HL-60/S4 treated with retinoic acid at 250 ng/mL for 4 days and 3 days (cell line): ENCODE results near the gene CDHR2.
"Not testable (repeated sequence)": the region's sequence is repeated elsewhere in the genome, so short reads cannot be mapped to it uniquely, and the experiment has no call there.

Experiments
- in situ Hi-C: fragments of 300-500 bp; cut with MboI; formaldehyde crosslinking; loops from 2 replicates; pipeline ENCODE4 v1.7.0; 2022; ENCODE audit warnings: low sequenced_read_pairs

The CDHR2 gene

DNA sequence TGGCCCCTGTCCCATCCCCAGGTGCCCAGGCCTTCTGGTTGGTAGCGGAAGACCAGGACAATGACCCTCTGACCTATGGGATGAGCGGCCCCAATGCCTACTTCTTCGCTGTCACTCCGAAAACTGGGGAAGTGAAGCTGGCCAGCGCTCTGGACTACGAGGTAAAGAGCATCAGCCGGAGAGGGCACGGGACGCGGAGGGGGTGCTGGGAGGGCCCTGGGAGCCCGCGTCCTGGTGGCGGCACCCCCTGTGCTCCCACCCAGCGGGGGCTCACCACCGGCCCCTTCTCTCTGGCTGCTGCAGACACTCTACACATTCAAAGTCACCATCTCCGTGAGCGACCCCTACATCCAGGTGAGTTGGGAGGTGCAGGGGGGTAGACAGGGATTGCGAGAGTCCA is 19.5 kb downstream of the CDHR2 start:
- in situ Hi-C loops, result no loop called here

DNA sequence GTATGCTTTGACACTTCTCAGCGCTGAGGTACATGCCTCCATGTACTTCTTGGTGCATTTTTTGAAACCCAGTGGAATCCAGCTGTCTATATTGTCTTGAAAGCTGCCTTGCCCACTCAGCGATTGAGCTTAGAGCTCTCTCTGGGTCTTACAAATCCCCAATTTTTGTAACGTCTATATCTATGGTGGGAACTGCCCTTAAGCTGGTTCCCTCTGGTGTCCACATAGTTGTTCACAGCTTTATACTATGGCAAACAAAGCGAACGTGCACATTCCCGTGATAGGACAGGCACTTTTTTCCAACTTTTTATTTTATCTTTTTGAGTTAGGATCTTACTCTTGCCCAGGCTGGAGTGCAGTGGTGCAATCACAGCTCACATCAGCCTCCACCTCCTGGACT is 20.9 kb downstream of the CDHR2 start:
- in situ Hi-C loops, result no loop called here

DNA sequence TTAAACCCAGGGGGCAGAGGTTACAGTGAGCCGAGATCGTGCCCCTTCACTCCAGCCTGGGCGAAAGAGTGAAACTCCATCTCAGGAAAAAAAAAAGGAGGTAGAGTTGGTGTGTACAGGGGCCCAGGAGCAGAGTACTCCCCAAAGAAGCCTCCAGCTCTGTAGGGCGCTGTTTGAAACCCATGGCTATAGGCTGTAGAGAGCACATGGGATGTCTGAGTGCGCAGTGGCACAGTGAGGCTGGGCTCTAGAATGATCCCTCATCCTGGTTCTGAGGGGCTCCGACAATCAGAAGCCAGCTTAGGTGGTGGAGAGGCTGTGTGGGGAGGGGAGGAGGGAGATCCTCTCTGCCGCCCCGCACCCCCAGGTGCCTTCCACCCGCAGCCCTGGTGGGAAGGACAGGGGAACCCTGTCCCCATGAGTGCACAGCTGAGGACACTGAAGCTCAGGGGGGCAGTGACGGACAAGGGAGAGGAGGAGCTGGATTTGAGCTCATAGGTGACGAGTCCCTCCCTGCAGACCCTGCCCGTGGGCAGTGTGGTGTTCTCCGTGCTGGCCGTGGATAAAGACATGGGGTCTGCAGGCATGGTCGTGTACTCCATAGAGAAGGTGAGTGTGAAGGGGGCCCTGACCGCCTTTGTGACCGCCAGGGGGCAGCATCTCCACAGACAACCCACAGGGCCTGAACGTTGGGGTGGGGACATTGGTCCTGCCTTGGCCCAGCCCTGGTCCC is 24.6 kb downstream of the CDHR2 start:
- in situ Hi-C loops, result no loop called here

DNA sequence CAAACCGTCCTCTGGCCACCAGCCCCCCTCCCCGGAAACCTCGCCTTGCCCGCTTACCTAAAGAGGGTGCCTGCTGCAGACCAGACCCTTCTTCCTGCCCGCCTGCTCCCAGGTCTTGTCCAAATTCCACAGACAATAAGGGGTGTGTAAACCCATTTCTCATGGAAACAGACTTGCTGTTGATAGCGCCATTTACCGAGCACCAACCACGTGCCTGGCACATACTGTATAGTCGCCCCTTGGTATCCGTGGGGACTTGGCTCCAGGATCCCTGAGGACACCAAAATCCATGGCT is 25.1 kb downstream of the CDHR2 start:
- in situ Hi-C loops, result no loop called here

DNA sequence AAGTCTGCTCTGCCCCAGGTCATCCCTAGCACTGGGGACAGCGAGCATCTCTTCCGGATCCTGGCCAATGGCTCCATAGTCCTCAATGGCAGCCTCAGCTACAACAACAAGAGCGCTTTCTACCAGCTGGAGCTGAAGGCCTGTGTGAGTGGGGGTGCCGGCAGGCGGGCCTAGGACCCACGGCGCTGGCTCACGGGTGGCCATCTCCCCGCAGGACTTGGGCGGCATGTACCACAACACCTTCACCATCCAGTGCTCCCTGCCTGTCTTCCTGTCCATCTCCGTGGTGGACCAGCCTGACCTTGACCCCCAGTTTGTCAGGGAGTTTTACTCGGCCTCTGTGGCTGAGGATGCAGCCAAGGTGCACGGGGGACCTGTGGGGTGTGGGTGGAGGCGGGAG is 25.9 kb downstream of the CDHR2 start:
- in situ Hi-C loops, result no loop called here

DNA sequence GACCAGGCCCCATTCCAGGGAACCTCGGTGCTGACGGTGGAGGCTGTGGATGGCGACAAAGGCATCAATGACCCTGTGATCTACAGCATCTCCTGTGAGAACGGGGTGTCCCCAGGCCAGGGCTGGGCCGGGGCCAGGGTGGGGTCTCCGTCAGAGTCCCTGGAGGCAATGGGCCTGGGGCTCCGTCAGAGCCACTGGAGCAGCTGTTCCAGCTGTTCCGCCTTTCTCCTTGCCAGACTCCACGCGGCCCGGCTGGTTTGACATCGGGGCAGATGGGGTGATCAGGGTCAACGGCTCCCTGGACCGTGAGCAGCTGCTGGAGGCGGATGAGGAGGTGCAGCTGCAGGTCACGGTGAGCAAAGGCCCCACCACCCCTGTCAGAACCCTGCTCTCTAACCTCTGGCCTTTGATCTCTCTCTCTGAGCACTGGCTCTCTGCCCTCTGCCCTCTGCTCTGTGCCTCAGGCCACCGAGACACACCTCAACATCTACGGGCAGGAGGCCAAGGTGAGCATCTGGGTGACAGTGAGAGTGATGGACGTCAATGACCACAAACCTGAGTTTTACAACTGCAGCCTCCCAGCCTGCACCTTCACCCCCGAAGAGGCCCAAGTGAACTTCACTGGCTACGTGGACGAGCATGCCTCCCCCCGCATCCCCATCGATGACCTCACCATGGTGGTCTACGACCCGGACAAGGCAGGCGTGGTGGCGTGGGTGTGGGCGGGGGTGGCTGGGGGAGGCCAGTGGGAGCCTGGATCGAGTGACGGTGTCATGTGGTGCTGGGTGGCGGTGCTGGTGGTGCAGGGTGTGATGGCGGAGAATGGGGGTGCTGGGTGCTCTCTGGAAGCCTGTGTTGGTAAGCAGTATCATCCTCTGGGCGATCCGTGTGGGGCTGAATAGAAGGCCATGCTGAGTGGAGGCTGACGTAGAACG is 26.6 kb downstream of the CDHR2 start:
- in situ Hi-C loops, result no loop called here

DNA sequence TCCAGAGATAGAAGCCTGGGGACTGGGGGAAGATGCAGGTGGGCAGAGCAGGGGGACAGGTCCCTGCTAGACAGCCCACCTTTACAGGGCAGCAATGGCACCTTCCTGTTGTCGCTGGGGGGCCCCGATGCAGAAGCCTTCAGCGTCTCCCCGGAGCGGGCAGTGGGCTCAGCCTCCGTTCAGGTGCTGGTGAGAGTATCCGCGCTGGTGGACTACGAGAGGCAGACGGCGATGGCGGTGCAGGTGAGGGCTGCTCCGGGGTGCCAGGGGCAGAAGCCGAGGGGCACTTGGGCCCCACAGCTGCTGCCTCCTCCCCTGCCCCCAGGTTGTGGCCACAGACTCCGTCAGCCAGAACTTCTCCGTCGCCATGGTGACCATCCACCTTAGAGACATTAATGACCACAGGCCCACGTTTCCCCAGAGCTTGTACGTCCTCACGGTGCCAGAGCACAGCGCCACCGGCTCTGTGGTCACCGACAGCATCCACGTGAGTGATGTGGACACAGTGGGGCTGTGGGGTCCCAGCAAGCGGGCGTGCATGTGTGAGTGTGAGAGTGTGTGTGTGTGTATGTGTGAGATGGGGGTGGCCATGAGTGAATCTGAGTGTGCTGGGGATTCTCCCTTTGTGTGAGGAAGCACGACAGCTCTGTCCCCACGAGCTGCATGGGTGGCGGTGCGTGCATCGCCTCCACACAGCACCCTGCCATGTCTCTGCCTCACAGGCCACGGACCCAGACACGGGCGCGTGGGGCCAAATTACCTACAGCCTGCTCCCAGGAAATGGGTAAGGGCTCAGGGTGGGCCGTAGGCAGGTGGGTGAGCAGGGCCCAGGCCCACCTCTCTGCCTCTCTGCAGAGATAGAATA is 28.4 kb downstream of the CDHR2 start:
- in situ Hi-C loops, result no loop called here

DNA sequence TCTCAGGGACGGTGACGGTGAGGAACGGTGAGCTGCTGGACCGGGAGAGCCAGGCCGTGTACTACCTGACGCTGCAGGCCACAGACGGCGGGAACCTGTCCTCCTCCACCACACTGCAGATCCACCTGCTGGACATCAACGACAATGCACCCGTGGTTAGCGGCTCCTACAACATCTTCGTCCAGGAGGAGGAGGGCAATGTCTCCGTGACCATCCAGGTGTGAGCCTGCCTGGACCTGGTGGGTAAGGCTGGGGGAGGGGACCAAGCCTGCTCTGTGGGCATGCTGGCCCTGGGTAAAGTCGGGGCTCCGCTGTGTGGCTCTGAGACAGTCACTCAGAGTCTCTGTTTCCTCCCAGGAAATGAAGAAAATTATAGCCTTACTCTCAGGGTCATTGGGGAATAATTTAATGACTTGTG is 29.3 kb downstream of the CDHR2 start:
- in situ Hi-C loops, result no loop called here

DNA sequence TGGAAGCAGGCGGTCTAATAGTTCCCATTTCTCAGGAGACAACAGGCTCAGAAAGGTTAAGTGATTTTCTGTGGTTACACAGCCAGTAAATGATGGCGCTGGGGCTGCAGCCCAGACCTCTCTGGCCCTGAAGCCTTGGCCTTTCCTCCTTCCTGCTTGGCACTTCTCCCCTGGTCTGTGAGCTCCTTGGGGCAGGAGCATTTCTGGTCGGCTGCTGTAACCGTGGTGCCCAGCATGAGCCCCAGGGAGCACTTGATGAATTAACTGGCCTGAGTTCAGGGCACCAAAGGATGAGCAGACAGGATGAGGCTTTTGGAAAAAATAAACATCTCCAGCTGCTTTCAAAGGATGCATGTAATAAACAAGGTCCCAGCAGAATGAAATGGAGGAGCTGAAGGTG is 30.2 kb downstream of the CDHR2 start:
- in situ Hi-C loops, result no loop called here

DNA sequence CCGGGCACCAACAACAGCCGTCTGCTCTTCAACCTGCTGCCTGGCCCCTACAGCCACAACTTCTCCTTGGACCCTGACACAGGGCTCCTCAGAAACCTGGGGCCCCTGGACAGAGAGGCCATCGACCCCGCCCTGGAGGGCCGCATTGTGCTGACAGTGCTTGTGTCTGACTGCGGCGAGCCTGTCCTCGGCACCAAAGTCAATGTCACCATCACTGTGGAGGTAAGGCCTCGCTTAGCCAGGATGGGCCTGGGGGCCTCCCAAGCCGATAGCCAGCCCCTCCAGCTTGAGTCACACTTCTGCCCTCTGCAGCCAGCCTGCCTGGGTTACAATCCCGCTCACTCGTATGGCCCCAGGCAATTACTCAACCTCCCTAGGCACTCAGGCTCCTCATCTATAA is 32.2 kb downstream of the CDHR2 start:
- in situ Hi-C loops, result no loop called here

DNA sequence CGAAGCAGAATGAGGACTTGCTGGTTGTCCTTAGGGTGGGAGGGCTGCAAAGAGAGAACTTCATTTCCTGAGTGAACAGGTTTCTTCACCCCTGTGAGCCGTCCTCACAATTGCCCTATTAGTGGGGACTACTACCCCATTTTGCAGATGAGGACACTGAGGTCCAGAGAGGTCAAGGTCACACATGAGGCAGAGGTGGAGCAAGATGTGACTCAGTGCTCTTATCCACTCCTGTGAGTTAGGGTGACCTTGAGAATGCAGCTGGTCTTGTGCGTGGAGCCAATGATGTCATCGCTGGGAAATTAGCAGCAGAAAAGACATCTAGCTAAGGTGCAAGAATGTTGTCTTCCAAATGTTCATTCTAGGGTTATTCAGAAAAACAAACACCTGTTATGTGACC is 33.9 kb downstream of the CDHR2 start:
- in situ Hi-C loops, result no loop called here

DNA sequence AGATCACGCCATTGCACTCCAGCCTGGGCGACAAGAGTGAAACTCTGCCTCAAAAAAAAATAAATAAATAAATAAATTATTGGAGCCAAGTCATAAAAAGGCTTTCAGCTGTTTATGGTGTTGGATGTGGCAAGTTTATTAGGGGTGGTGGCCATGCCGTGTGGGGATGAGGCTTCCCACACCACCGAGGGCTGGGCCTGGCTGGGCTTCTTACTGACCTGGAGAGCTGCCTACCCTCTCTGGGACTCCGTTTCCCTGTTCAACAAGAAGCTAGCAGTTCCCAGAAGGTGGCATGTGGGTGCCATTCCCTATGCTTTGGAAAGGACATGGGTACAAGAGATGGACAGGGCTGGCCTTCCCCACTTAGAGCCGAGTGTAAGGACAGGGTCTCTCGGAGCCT is 38.3 kb downstream of the CDHR2 start:
- in situ Hi-C loops, result no loop called here

DNA sequence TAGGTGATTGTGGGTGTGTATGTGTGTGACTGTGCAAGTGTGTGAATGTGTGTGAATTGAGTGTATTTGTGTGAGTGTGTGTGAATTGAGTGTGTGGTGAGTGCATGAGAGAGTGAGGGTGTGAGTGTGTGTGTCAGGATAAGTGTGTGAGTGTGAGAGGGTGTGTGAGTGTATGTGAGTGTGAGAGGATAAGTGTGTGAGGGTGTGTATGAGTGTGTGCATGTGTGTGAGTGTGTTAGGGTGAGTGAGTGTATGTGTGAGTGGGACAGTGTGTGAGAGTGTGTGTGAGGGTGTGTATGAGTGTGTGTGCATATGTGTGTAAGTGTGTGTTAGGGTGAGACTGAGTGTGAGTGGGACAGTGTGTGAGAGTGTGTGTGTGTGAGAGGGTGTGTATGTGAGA is 39.2 kb downstream of the CDHR2 start:
- in situ Hi-C loops, result no loop called here

DNA sequence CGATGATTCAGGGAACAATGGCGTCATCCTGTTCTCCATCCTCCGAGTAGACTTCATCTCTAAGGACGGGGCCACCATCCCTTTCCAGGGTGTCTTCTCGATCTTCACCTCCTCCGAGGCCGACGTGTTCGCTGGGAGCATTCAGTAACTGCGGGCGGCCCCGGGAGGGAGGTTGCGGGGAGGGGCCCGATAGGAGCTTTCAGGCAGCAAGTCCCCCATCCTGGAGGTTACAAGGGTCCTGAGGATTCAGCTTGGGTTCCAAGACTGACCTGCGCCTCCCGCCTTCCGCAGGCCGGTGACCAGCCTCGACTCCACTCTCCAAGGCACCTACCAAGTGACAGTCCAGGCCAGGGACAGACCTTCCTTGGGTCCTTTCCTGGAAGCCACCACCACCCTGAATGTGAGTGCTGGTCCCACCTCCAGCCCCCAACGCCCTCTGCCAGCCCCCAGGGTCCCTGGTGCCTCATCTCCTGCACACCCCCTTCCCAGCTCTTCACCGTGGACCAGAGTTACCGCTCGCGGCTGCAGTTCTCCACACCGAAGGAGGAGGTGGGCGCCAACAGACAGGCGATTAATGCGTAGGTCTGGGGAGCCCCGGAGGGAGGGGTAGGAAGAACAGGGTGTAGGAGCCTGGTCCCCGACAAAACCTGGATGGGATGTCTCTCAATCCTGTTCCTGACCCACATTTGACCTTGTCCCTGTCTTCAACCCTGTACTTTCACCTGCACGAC is 40.1 kb downstream of the CDHR2 start:
- in situ Hi-C loops, result no loop called here

DNA sequence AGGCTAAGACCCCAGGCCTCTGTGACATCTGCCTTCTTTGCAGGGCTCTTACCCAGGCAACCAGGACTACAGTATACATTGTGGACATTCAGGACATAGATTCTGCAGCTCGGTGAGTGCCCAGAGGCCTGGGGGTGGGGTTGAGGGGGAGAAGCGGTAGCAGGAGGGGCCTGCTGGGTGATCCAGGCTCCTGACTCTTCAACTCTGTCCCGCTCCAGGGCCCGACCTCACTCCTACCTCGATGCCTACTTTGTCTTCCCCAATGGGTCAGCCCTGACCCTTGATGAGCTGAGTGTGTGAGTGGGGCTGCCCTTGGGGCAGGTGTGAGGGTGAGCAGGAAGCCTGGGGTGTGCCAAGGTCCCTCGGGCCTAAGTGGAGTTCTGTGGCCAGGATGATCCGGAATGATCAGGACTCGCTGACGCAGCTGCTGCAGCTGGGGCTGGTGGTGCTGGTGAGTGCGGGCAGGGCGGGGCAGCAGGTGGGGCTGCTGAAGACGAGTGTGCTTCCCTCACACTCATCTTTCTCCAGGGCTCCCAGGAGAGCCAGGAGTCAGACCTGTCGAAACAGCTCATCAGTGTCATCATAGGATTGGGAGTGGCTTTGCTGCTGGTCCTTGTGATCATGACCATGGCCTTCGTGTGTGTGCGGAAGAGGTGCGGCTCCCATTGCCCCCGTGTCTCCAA is 41.0 kb downstream of the CDHR2 start:
- in situ Hi-C loops, result no loop called here

DNA sequence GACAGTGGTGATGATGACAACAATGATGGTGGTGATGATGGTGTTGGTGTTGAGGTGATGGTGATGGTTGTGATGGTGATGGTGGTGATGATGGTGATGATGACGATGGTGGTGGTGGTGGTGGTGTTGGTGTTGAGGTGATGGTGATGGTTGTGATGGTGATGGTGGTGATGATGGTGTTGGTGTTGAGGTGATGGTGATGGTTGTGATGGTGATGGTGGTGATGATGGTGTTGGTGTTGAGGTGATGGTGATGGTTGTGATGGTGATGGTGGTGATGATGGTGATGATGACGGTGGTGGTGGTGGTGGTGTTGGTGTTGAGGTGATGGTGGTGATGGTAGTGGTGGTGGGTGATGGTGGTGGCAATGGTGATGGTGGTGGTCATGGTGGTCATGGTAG is 42.5 kb downstream of the CDHR2 start:
- in situ Hi-C loops, result not testable (repeated sequence)

DNA sequence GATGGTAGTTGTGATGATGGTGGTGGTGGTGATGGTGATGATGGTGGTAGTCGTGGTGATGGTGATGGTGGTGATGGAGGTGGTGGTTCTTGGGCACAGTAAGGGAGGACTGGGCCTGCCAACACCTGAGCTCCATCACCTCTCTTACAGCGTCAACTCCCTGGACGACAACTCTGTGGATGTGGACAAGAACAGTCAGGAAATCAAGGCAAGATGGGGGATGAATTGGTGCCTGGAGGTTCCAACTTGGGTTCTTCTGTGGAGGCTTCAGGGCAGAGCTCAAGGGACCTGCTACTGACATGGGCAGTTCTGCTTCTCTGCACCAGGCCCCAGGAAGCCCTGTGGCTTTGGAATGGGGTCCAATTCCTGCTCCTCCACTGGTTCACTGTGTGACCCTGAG is 43.4 kb downstream of the CDHR2 start:
- in situ Hi-C loops, result no loop called here

DNA sequence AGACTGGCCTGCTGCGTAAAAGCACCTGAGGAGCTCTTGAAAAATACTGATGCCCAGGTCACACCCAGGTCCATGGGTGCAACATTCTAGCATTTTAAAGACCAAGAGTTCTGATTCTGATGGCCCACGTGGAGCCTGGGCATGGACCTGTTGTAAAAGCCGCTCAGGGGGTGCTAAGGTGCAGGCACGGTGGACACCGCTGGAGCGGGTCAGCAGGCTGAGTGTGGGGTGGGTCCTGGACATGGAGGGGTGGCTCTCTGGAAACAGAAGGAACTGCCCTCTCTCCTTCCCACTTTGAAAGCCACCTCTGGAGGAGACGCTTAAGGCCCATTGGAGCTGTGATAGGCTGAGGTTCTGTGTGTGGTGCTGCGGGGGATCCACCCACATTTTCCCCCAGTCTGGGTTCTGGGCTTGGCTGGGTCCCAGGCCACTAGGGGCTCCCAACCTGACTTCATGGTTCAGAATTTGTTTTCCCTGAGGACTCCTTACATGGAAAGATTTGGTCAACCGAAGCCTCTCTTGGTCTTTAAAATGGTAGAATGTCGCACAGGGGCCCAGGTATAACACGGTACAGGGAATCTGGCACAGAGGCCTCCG is 44.2 kb downstream of the CDHR2 start:
- in situ Hi-C loops, result no loop called here

DNA sequence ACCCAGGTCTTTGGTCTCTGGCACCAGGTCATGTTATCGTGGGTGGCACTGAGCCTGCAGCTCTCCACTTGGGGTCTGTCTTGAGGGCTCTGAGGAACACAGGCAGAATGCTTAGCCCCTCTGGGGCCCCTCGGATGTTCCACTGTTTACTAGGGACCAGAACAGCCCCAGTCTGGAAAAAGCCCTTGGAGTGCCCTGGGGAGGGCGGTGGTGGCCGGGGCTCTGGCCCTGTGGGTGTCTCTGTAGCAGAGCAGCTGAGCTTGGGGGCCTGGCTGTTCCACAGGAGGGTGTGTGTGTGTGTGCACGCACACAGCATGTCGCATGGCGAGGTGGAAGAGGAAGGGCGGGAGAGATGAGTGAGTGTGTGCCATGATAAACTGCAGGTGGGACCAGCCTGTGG is 45.4 kb downstream of the CDHR2 start:
- in situ Hi-C loops, result no loop called here

DNA sequence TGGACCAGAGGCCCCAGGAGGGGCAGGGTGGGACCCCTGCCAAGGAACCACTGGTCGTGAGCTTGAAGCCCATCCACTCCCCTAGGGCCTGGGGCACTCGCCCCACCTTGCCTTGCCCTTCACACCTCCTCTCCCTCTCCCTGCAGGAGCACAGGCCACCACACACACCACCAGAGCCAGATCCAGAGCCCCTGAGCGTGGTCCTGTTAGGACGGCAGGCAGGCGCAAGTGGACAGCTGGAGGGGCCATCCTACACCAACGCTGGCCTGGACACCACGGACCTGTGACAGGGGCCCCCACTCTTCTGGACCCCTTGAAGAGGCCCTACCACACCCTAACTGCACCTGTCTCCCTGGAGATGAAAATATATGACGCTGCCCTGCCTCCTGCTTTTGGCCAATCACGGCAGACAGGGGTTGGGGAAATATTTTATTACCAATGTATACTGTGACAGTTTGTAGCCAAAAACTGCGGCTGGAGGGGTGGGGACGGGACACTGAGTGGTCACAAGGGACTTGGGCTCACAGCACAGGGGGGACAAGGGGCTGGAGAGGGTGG is 46.3 kb downstream of the CDHR2 start:
- in situ Hi-C loops, result no loop called here
